GM19467 (cell line): ENCODE measurements around the gene PTGR2.
"Not testable (repeated sequence)": the region's sequence is repeated elsewhere in the genome, so short reads cannot be mapped to it uniquely, and the experiment has no call there.

Experiments
- ATAC-seq: cut with Tn5 transposase; IDR thresholded peaks from one replicate; pipeline ENCODE4 v1.9.1; 2021; ENCODE audit warnings: mild to moderate bottlenecking, moderate library complexity; ENCODE audit not compliant: unreplicated experiment

PTGR2 gene

GRCh38 chr14:73833034-73833433, 18.6 kb upstream of the PTGR2 start:
- no peak for ATAC-seq

GRCh38 chr14:73833530-73834260, 17.9 kb upstream of the PTGR2 start:
- ATAC-seq, result no peak

- no peak for ATAC-seq
Observed at GRCh38 chr14:73834261-73834625, 17.4 kb upstream of the PTGR2 start.

- ATAC-seq, result not testable (repeated sequence)
Observed at GRCh38 chr14:73838293-73839034, 13.2 kb upstream of the PTGR2 start.

GRCh38 chr14:73842201-73842600, 9.4 kb upstream of the PTGR2 start:
- ATAC-seq, result no peak

- ATAC-seq, result no peak
Observed at GRCh38 chr14:73842851-73843250, 8.8 kb upstream of the PTGR2 start.

- no peak for ATAC-seq
Observed at GRCh38 chr14:73843296-73843695, 8.3 kb upstream of the PTGR2 start.

GRCh38 chr14:73846947-73847346, 4.7 kb upstream of the PTGR2 start:
- no peak for ATAC-seq

- ATAC-seq, result no peak
Observed at GRCh38 chr14:73851000-73851399, 631 bp upstream of the PTGR2 start.

GRCh38 chr14:73859145-73859544, 7.5 kb downstream of the PTGR2 start:
- no peak for ATAC-seq

GRCh38 chr14:73861073-73861472, 9.4 kb downstream of the PTGR2 start:
- no peak for ATAC-seq

- ATAC-seq, result no peak
Observed at GRCh38 chr14:73862480-73862879, 10.8 kb downstream of the PTGR2 start.

- no peak for ATAC-seq
Observed at GRCh38 chr14:73863209-73863608, 11.6 kb downstream of the PTGR2 start.

- no peak for ATAC-seq
Observed at GRCh38 chr14:73865534-73866113, 14.0 kb downstream of the PTGR2 start.

- not testable (repeated sequence) for ATAC-seq
Observed at GRCh38 chr14:73869754-73870153, 18.1 kb downstream of the PTGR2 start.

GRCh38 chr14:73870525-73871235, 19.0 kb downstream of the PTGR2 start:
- no peak for ATAC-seq

GRCh38 chr14:73873660-73874059, 22.0 kb downstream of the PTGR2 start:
- no peak for ATAC-seq

- no peak for ATAC-seq
Observed at GRCh38 chr14:73877790-73878189, 26.2 kb downstream of the PTGR2 start.

GRCh38 chr14:73878436-73878835, 26.8 kb downstream of the PTGR2 start:
- no peak for ATAC-seq

- ATAC-seq, result no peak
Observed at GRCh38 chr14:73879027-73879426, 27.4 kb downstream of the PTGR2 start.

GRCh38 chr14:73884438-73885190, 33.0 kb downstream of the PTGR2 start:
- ATAC-seq, result no peak
